Dedifferentiated amniotic fluid mesenchymal stem cell (primary cell): ENCODE data around the gene CHRM5.

ENCODE experiments used
- DNase-seq: peaks from one replicate; pipeline ENCODE4 v3.0.0-alpha.2; 2016; ENCODE audit errors: extremely low spot score

The CHRM5 gene

GRCh38 chr15:34085746-34086145, 117.4 kb downstream of the CHRM5 start:
- DNase-seq: no peak

- DNase-seq: no peak
Measured at GRCh38 chr15:34099914-34100313, 131.6 kb downstream of the CHRM5 start.

GRCh38 chr15:34101366-34102174, 133.3 kb downstream of the CHRM5 start, which contains the start of the genes EMC7 and PGBD4:
TSS of gene EMC7 (minus strand) at chr15:34101862. CDS start at chr15:34101839, 23 bp downstream.
TSS of gene PGBD4 (plus strand) at chr15:34102083. CDS start at chr15:34102532, 449 bp downstream.
- DNase-seq: peak; percentile 99

GRCh38 chr15:34102175-34102925, 134.1 kb downstream of the CHRM5 start:
- DNase-seq: no peak

GRCh38 chr15:34106423-34106822, 138.1 kb downstream of the CHRM5 start:
- DNase-seq: no peak

- no peak for DNase-seq
Measured at GRCh38 chr15:34107315-34107714, 139.0 kb downstream of the CHRM5 start.

GRCh38 chr15:34109797-34110663, 141.7 kb downstream of the CHRM5 start:
- DNase-seq: peak; percentile 66

GRCh38 chr15:34111488-34111887, 143.2 kb downstream of the CHRM5 start:
- no peak for DNase-seq

- no peak for DNase-seq
Measured at GRCh38 chr15:34114215-34114614, 145.9 kb downstream of the CHRM5 start.

GRCh38 chr15:34114739-34115138, 146.4 kb downstream of the CHRM5 start:
- no peak for DNase-seq

GRCh38 chr15:34116620-34117019, 148.3 kb downstream of the CHRM5 start:
- DNase-seq: no peak
